ENCODE results near the gene MTCH2.
A peak's percentile ranks its signal among the peaks of the same experiment; 100 is the strongest.
"Not testable (repeated sequence)": the region's sequence is repeated elsewhere in the genome, so short reads cannot be mapped to it uniquely, and the experiment has no call there.

Gene MTCH2

DNA sequence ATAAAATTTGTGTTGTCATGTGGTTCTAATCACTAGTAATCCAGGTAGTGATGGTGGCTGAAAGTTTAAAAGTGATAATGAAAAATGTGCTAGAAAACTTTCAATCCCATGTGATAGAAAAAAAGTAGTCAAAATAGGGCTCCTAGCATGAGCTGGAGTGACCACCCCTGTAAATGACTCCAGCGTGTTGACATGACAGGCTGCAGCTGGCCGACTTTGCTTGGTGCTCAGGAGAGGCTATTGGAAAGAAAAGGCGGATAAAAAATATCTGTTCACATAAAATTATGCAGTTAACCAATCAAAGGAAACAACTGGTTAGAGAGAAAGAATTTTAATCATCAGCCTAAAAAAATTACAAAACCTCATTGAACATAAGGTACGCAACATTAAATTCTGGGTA, 16.9 kb upstream of the MTCH2 start:
- Histone ChIP-seq H3K27me3 (ENCODE audit: insufficient read depth, insufficient read length) (no peaks in the 10 kb centered on the region), H3K4me1 (ENCODE audit: insufficient read depth, insufficient read length) (no peaks in the 10 kb centered on the region), H3K36me3 (ENCODE audit: insufficient read depth, insufficient read length, low read length) (no peaks in the 10 kb centered on the region), H3K9ac (ENCODE audit: insufficient read length, low read depth) (no peak overlapping the region), H3K4me3 (ENCODE audit: insufficient read length, low read depth) (no peak overlapping the region), H3K9me3 (ENCODE audit: insufficient read depth, low read length) (no peaks in the 10 kb centered on the region)
- TF ChIP-seq YY1 (IDR thresholded peaks at IDR 0.05; ENCODE audit: insufficient read depth, insufficient read length) (no peak), ZNF274 (IDR thresholded peaks at IDR 0.05; ENCODE audit: low read depth, low read length) (no peak), SUZ12 (IDR thresholded peaks at IDR 0.05; ENCODE audit: extremely low read depth, insufficient read depth, insufficient read length) (no peak)
- no peak for DNase-seq (ENCODE audit: low read depth, low spot score)

DNA sequence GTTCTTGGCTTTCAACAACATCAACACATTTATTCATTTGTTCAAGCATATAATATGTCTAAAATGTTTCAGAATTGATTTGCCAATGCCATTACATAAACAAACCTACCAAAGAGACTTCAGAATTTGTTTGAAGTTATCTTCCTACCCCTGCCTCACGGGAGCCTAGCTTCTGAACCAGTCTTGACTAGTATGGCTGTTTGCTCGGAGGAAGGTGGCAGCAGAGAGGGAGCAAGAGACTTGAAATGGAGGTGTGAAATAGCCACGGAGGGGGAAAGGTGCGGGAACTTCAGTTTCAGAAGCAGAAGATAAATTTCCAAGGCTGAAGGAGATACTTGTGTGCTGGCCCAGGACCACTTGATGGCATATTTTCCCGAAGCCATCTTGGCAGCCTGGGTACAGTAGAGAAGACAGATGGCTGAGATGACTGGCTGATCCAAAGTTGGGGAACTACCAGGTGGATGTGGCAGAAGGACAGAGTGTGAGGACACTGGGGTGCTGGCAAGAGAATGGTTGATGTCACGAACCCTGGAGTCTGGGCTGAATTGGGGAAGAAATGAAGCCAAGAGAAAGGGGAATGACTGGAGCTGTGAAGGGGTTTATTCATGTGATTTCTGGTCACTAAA, 14.0 kb upstream of the MTCH2 start:
- H3K9ac ChIP-seq (ENCODE audit: insufficient read length, low read depth) = no peak overlapping the region
- TF ChIP-seq ZNF274 (IDR thresholded peaks at IDR 0.05; ENCODE audit: low read depth, low read length) = no peak
- TF ChIP-seq SUZ12 (IDR thresholded peaks at IDR 0.05; ENCODE audit: extremely low read depth, insufficient read depth, insufficient read length) = no peak
- TF ChIP-seq YY1 (IDR thresholded peaks at IDR 0.05; ENCODE audit: insufficient read depth, insufficient read length) = no peak
- H3K27me3 ChIP-seq (ENCODE audit: insufficient read depth, insufficient read length) = no peaks in the 10 kb centered on the region
- H3K9me3 ChIP-seq (ENCODE audit: insufficient read depth, low read length) = peaks cover 15% of the 10 kb centered on the region
- no peak for DNase-seq (ENCODE audit: low read depth, low spot score)
- no peak overlapping the region for H3K4me3 ChIP-seq (ENCODE audit: insufficient read length, low read depth)
- H3K36me3 ChIP-seq (ENCODE audit: insufficient read depth, insufficient read length, low read length) = no peaks in the 10 kb centered on the region
- no peaks in the 10 kb centered on the region for H3K4me1 ChIP-seq (ENCODE audit: insufficient read depth, insufficient read length)

DNA sequence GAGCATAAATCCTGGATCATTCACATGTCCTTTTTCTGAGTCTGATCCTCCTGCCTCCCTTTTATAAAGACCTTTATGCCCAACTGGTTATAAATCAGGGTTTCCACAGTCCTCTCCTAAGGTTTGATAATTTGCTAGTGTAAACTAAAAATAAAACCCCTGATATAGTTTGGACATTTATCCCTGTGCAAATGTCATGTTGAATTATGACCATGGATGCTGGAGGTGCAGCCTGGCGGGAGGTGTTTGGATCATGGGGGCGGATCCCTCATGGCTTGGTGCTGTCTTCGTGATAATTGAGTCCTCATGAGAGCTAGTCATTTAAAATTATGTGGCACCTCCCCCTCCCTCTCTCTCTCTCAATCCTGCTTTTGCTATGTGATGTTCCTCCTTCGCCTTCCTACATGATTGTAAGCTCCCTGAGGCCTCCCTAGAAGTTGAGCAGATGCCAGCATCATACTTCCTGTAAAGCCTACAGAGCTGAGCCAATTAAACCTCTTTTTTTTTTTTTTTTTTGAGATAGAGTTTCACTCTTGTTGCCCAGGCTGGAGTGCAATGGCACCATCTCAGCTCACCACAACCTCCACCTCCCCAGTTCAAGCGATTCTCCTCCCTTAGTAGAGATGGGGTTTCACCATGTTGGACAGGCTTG, 9.6 kb upstream of the MTCH2 start:
- Histone ChIP-seq H3K9me3 (ENCODE audit: insufficient read depth, low read length) (peaks cover 15% of the 10 kb centered on the region), H3K4me3 (ENCODE audit: insufficient read length, low read depth) (no peak overlapping the region), H3K27me3 (ENCODE audit: insufficient read depth, insufficient read length) (no peaks in the 10 kb centered on the region), H3K9ac (ENCODE audit: insufficient read length, low read depth) (no peak overlapping the region), H3K36me3 (ENCODE audit: insufficient read depth, insufficient read length, low read length) (no peaks in the 10 kb centered on the region), H3K4me1 (ENCODE audit: insufficient read depth, insufficient read length) (no peaks in the 10 kb centered on the region)
- DNase-seq (ENCODE audit: low read depth, low spot score) = no peak
- TF ChIP-seq ZNF274 (IDR thresholded peaks at IDR 0.05; ENCODE audit: low read depth, low read length) (no peak), YY1 (IDR thresholded peaks at IDR 0.05; ENCODE audit: insufficient read depth, insufficient read length) (no peak), SUZ12 (IDR thresholded peaks at IDR 0.05; ENCODE audit: extremely low read depth, insufficient read depth, insufficient read length) (no peak)

DNA sequence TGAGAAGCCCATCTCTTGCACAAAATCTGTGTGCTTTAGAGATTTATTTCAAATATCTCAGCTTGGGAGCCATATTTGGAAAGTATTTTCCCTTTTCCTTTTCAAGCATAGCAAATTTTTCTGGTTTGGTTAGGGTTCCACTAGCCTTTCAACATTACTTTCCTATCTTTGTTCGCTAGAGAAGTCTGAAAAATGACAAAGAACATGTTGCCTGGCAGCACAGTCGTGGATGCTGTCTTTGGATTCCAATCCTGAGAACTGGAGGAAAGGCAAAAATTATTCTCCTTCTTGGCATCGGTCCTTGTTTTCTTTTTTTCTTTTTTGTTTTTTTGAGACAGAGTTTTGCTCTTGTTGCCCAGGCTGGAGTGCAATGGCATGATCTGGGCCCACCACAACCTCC, 6.9 kb upstream of the MTCH2 start:
- Histone ChIP-seq H3K36me3 (ENCODE audit: insufficient read depth, insufficient read length, low read length) (no peaks in the 10 kb centered on the region), H3K9me3 (ENCODE audit: insufficient read depth, low read length) (peaks cover 15% of the 10 kb centered on the region), H3K9ac (ENCODE audit: insufficient read length, low read depth) (no peak overlapping the region), H3K27me3 (ENCODE audit: insufficient read depth, insufficient read length) (no peaks in the 10 kb centered on the region), H3K4me1 (ENCODE audit: insufficient read depth, insufficient read length) (no peaks in the 10 kb centered on the region), H3K4me3 (ENCODE audit: insufficient read length, low read depth) (no peak overlapping the region)
- no peak for DNase-seq (ENCODE audit: low read depth, low spot score)
- TF ChIP-seq SUZ12 (IDR thresholded peaks at IDR 0.05; ENCODE audit: extremely low read depth, insufficient read depth, insufficient read length) = no peak
- no peak for TF ChIP-seq YY1 (IDR thresholded peaks at IDR 0.05; ENCODE audit: insufficient read depth, insufficient read length)
- no peak for TF ChIP-seq ZNF274 (IDR thresholded peaks at IDR 0.05; ENCODE audit: low read depth, low read length)

DNA sequence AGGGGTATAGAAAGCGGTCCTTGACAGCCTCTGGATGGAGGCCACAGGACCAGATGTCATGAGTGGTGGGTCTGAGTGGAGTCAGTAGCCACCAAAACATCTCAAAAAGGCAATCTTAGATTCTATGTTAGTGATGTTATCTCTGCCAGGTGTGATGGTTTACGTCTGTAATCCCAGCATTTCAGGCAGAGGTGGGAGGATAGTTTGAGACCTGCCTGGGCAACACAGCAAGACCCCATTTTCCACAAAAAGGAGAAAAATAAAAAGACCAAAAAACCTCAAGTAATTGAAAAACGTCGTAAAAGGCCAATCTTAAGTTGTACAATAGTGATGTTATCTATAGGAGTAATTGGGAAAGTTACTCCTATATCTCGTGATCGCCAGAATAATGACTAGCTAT, 3.7 kb upstream of the MTCH2 start:
- Histone ChIP-seq H3K9me3 (ENCODE audit: insufficient read depth, low read length) (no peaks in the 10 kb centered on the region), H3K36me3 (ENCODE audit: insufficient read depth, insufficient read length, low read length) (no peaks in the 10 kb centered on the region), H3K4me1 (ENCODE audit: insufficient read depth, insufficient read length) (no peaks in the 10 kb centered on the region), H3K27me3 (ENCODE audit: insufficient read depth, insufficient read length) (no peaks in the 10 kb centered on the region), H3K4me3 (ENCODE audit: insufficient read length, low read depth) (no peak overlapping the region), H3K9ac (ENCODE audit: insufficient read length, low read depth) (no peak overlapping the region)
- no peak for DNase-seq (ENCODE audit: low read depth, low spot score)
- TF ChIP-seq ZNF274 (IDR thresholded peaks at IDR 0.05; ENCODE audit: low read depth, low read length) (no peak), SUZ12 (IDR thresholded peaks at IDR 0.05; ENCODE audit: extremely low read depth, insufficient read depth, insufficient read length) (no peak)

DNA sequence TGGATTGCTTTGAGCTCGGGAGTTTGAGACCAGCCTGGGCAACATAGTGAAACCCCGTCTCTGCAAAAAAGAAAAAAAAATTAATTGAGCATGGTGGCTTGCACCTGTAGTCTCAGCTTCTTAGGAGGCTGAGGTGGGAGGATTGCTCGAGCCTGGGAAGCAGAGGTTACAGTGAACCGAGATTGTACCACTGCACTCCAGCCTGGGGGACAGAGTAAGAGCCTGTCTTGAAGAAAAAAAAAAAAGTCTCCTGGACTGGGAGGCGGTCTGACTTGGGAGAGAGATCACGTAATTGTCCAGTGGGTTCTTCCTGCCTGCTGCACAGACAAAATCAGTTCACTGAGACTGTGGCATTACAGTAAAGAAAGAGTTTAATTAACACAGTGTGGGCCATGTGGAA, 3.1 kb upstream of the MTCH2 start:
- no peak overlapping the region for H3K4me3 ChIP-seq (ENCODE audit: insufficient read length, low read depth)
- no peak for DNase-seq (ENCODE audit: low read depth, low spot score)
- TF ChIP-seq SUZ12 (IDR thresholded peaks at IDR 0.05; ENCODE audit: extremely low read depth, insufficient read depth, insufficient read length) = no peak
- no peak for TF ChIP-seq ZNF274 (IDR thresholded peaks at IDR 0.05; ENCODE audit: low read depth, low read length)
- TF ChIP-seq YY1 (IDR thresholded peaks at IDR 0.05; ENCODE audit: insufficient read depth, insufficient read length) = no peak
- no peak overlapping the region for H3K9ac ChIP-seq (ENCODE audit: insufficient read length, low read depth)
- H3K27me3 ChIP-seq (ENCODE audit: insufficient read depth, insufficient read length) = no peaks in the 10 kb centered on the region
- H3K9me3 ChIP-seq (ENCODE audit: insufficient read depth, low read length) = no peaks in the 10 kb centered on the region
- H3K4me1 ChIP-seq (ENCODE audit: insufficient read depth, insufficient read length) = no peaks in the 10 kb centered on the region
- H3K36me3 ChIP-seq (ENCODE audit: insufficient read depth, insufficient read length, low read length) = no peaks in the 10 kb centered on the region

DNA sequence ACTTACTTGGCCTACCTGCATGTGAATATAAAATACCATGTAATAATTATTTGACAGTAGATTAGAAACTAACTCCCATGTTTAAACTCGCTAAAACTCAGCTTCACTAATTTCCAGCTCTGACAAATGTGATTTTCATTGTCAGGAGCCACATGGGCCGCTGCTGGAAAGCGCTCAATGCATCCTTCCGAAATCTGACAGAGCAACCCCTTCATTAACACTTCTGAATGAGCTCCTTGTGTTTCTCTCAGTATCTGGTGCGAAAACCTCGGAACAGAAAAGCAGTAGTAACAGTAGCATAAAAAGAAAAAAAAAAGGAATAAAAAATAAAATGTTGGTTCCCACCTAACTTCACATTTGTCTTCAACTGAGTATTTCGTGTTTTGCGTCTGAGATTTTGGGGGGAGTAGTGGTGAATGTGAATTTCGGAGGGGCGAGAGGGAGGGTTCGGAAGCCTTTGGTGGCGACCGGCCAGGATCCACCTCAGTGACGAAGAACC, 710 bp downstream of the MTCH2 start:
- Histone ChIP-seq H3K4me3 (ENCODE audit: insufficient read length, low read depth) (peak overlapping the region; percentile 93), H3K36me3 (ENCODE audit: insufficient read depth, insufficient read length, low read length) (peaks cover 30% of the 10 kb centered on the region), H3K9ac (ENCODE audit: insufficient read length, low read depth) (peak overlapping the region; percentile 98), H3K27me3 (ENCODE audit: insufficient read depth, insufficient read length) (no peaks in the 10 kb centered on the region), H3K9me3 (ENCODE audit: insufficient read depth, low read length) (no peaks in the 10 kb centered on the region), H3K4me1 (ENCODE audit: insufficient read depth, insufficient read length) (peaks cover 2% of the 10 kb centered on the region)
- TF ChIP-seq ZNF274 (IDR thresholded peaks at IDR 0.05; ENCODE audit: low read depth, low read length) = no peak
- TF ChIP-seq YY1 (IDR thresholded peaks at IDR 0.05; ENCODE audit: insufficient read depth, insufficient read length) = no peak
- no peak for TF ChIP-seq SUZ12 (IDR thresholded peaks at IDR 0.05; ENCODE audit: extremely low read depth, insufficient read depth, insufficient read length)
- no peak for DNase-seq (ENCODE audit: low read depth, low spot score)

DNA sequence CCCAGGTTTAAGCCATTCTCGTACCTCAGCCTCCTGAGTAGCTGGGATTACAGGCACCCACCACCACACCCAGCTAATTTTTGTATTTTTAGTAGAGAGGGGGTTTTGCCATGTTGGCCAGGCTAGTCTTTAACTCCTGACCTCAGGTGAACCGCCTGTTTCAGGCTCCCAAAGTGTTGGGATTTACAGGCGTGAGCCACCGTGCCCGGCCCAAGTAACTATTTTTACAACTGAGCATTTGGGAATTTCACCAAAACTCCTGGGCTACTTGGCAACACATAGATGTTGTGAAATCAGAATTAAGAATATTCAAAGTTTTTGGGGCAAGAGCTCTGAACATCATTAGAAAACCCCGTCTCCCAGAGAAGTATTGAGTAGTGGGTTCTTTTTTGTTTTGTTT, 1.9 kb downstream of the MTCH2 start:
- not testable (repeated sequence) for H3K9ac ChIP-seq (ENCODE audit: insufficient read length, low read depth); H3K27me3 ChIP-seq (ENCODE audit: insufficient read depth, insufficient read length); H3K4me1 ChIP-seq (ENCODE audit: insufficient read depth, insufficient read length); H3K4me3 ChIP-seq (ENCODE audit: insufficient read length, low read depth); DNase-seq (ENCODE audit: low read depth, low spot score); H3K9me3 ChIP-seq (ENCODE audit: insufficient read depth, low read length)
- peaks cover 36% of the 10 kb centered on the region for H3K36me3 ChIP-seq (ENCODE audit: insufficient read depth, insufficient read length, low read length)

DNA sequence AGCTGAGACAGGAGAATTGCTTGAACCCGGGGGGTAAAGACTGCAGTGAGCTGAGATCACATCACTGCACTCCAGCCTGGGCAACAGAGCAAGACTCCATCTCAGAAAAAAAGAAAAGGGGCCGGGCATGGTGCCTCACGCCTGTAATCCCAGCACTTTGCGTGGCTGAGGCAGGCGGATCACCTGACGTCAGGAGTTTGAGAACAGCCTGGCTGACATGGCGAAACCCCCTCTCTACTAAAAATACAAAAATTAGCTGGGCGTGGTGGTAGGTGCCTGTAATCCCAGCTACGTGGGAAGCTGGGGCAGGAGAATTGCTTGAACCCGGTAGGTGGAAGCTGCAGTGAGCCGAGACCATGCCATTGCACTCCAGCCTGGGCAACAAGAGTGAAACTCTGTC, 6.0 kb downstream of the MTCH2 start:
- not testable (repeated sequence) for DNase-seq (ENCODE audit: low read depth, low spot score); H3K4me1 ChIP-seq (ENCODE audit: insufficient read depth, insufficient read length); H3K4me3 ChIP-seq (ENCODE audit: insufficient read length, low read depth); H3K9me3 ChIP-seq (ENCODE audit: insufficient read depth, low read length); H3K27me3 ChIP-seq (ENCODE audit: insufficient read depth, insufficient read length); H3K9ac ChIP-seq (ENCODE audit: insufficient read length, low read depth)
- H3K36me3 ChIP-seq (ENCODE audit: insufficient read depth, insufficient read length, low read length) = peaks cover 69% of the 10 kb centered on the region

All from NT2/D1 (cell line).